Testis (tissue), 2 donors: ENCODE results near the gene MARCHF3.

Source experiments
- CTCF ChIP-seq, 3 experiments: fragments of 450-650 bp in 2 of 3; fragments of 200-600 bp in 1 of 3; sonication (generic) in 1 of 3; IDR thresholded peaks; one replicate each; pipeline ENCODE4 v1.5.1; 2016 to 2019; ENCODE audit warnings: antibody characterized with exemption in 3 of 3, mild to moderate bottlenecking in 2 of 3, moderate library complexity in 1 of 3
- POLR2A ChIP-seq: fragments of 450-650 bp; IDR thresholded peaks from one replicate; pipeline ENCODE4 v1.6.1; 2017; ENCODE audit warnings: antibody characterized with exemption, mild to moderate bottlenecking, moderate library complexity

- TF ChIP-seq CTCF (IDR thresholded peaks at IDR 0.05): no peak
- TF ChIP-seq POLR2A: no peak
These were observed 102.3 kb downstream of the MARCHF3 start for GRCh38 chr5:126928041-126928440.
